ENCODE measurements around the gene DLG5.

The DLG5 gene

GRCh38 chr10:77820349-77820748 lies 106.2 kb downstream of the DLG5 start:
- DNase-seq (ENCODE audit: low spot score) = no peak

GRCh38 chr10:77819210-77820112 lies 107.1 kb downstream of the DLG5 start:
- DNase-seq (ENCODE audit: low spot score) = no peak

GRCh38 chr10:77818378-77818777 lies 108.2 kb downstream of the DLG5 start:
- DNase-seq (ENCODE audit: low spot score) = no peak

- no peak for DNase-seq (ENCODE audit: low spot score)
These were observed 109.0 kb downstream of the DLG5 start for GRCh38 chr10:77817541-77817940.

GRCh38 chr10:77816311-77816710 lies 110.2 kb downstream of the DLG5 start:
- no peak for DNase-seq (ENCODE audit: low spot score)

- DNase-seq (ENCODE audit: low spot score) = no peak
These were observed 113.8 kb downstream of the DLG5 start for GRCh38 chr10:77812741-77813140.

GRCh38 chr10:77811831-77812430 lies 114.6 kb downstream of the DLG5 start:
- no peak for DNase-seq (ENCODE audit: low spot score)

GRCh38 chr10:77810446-77811335 lies 115.9 kb downstream of the DLG5 start:
- no peak for DNase-seq (ENCODE audit: low spot score)

- no peak for DNase-seq (ENCODE audit: low spot score)
These were observed 117.2 kb downstream of the DLG5 start for GRCh38 chr10:77809336-77809735.

- no peak for DNase-seq (ENCODE audit: low spot score)
These were observed 118.8 kb downstream of the DLG5 start for GRCh38 chr10:77807706-77808105.

- DNase-seq (ENCODE audit: low spot score) = no peak
These were observed 119.9 kb downstream of the DLG5 start for GRCh38 chr10:77806511-77807157.

- no peak for DNase-seq (ENCODE audit: low spot score)
These were observed 120.9 kb downstream of the DLG5 start for GRCh38 chr10:77805676-77806075.

- DNase-seq (ENCODE audit: low spot score) = no peak
These were observed 122.2 kb downstream of the DLG5 start for GRCh38 chr10:77804371-77804770.

- DNase-seq (ENCODE audit: low spot score) = no peak
These were observed 124.9 kb downstream of the DLG5 start for GRCh38 chr10:77801474-77802161.

GRCh38 chr10:77800738-77801266 lies 125.8 kb downstream of the DLG5 start:
- no peak for DNase-seq (ENCODE audit: low spot score)

- no peak for DNase-seq (ENCODE audit: low spot score)
These were observed 126.2 kb downstream of the DLG5 start for GRCh38 chr10:77800320-77800719.

GRCh38 chr10:77799352-77799751 lies 127.2 kb downstream of the DLG5 start:
- DNase-seq (ENCODE audit: low spot score) = no peak

- no peak for DNase-seq (ENCODE audit: low spot score)
These were observed 127.6 kb downstream of the DLG5 start for GRCh38 chr10:77798940-77799339.

- DNase-seq (ENCODE audit: low spot score) = no peak
These were observed 130.1 kb downstream of the DLG5 start for GRCh38 chr10:77796311-77796915.

GRCh38 chr10:77795426-77796055 lies 131.0 kb downstream of the DLG5 start:
- no peak for DNase-seq (ENCODE audit: low spot score)

Data from HuH-7 (cell line).